WTC11 (cell line): ENCODE measurements around the gene INTS12. TPM values are rescaled to one million over a fixed set of nuclear protein-coding genes. Genes with fewer than 3 reads are reported as not detected.

ENCODE experiments used
- ATAC-seq: fragments of 200-7000 bp; cut with Tn5 transposase; 2 replicates; pipeline ENCODE4 v1.10.0; 2021; ENCODE audit warnings: mild to moderate bottlenecking, moderate library complexity
- CTCF ChIA-PET: fragments of 300-600 bp; sonication (Branson Sonifier 250); formaldehyde crosslinking; loops from one replicate; lab custom pipeline; 2021; ENCODE audit warnings: antibody characterized with exemption; lab: Charles Lee
- POLR2A ChIA-PET: fragments of 350-600 bp; sonication (Branson Sonifier 250); formaldehyde crosslinking; loops from one replicate; lab custom pipeline; 2021; ENCODE audit warnings: antibody characterized with exemption; lab: Charles Lee
- DNase-seq: peaks from one replicate; pipeline ENCODE4 v3.0.0; 2021; ENCODE audit warnings: low spot score
- H3K27ac Mint-ChIP-seq: 2 replicates; pipeline ENCODE4 v1.8.0; 2021; ENCODE audit warnings: mixed read lengths
- H3K27me3 Mint-ChIP-seq: 2 replicates; pipeline ENCODE4 v1.8.0; 2021; ENCODE audit warnings: low read depth, mild to moderate bottlenecking, moderate library complexity, mixed read lengths
- H3K36me3 Mint-ChIP-seq: 2 replicates; pipeline ENCODE4 v1.8.0; 2021; ENCODE audit warnings: mixed read lengths
- H3K4me1 Mint-ChIP-seq: 2 replicates; pipeline ENCODE4 v1.8.0; 2022; ENCODE audit warnings: mixed read lengths
- H3K4me3 Mint-ChIP-seq: 2 replicates; pipeline ENCODE4 v1.8.0; 2021; ENCODE audit warnings: mild to moderate bottlenecking, moderate library complexity, mixed read lengths
- H3K9me3 Mint-ChIP-seq: 2 replicates; pipeline ENCODE4 v1.8.0; 2021; ENCODE audit warnings: mixed read lengths
- CBFB ChIP-seq: sonication (generic); formaldehyde crosslinking; IDR thresholded peaks from 2 replicates; pipeline ENCODE4 v1.8.1; 2022; ENCODE audit warnings: mild to moderate bottlenecking, low read depth, missing genetic modification reagents
- CREB1 ChIP-seq: sonication (generic); formaldehyde crosslinking; IDR thresholded peaks from 2 replicates; pipeline ENCODE4 v1.8.0; 2023; ENCODE audit warnings: mild to moderate bottlenecking, missing genetic modification reagents
- ELF4 ChIP-seq: sonication (generic); formaldehyde crosslinking; IDR thresholded peaks from 2 replicates; pipeline ENCODE4 v1.8.1; 2022; ENCODE audit warnings: low read depth, mild to moderate bottlenecking, moderate library complexity, missing genetic modification reagents
- EMX1 ChIP-seq: fragments of 250-450 bp; sonication (Bioruptor Pico); IDR thresholded peaks from 2 replicates; pipeline ENCODE4 v1.8.0; 2021; ENCODE audit warnings: mild to moderate bottlenecking
- JAZF1 ChIP-seq: fragments of 250-450 bp; sonication (Bioruptor Pico); IDR thresholded peaks from 2 replicates; pipeline ENCODE4 v1.9.0; 2021; ENCODE audit warnings: moderate library complexity, mild to moderate bottlenecking, inconsistent platforms
- NFATC4 ChIP-seq: fragments of 250-450 bp; sonication (Bioruptor Pico); IDR thresholded peaks from 2 replicates; pipeline ENCODE4 v1.9.0; 2021; ENCODE audit warnings: mild to moderate bottlenecking
- OVOL2 ChIP-seq: fragments of 250-450 bp; sonication (Bioruptor Pico); IDR thresholded peaks from 2 replicates; pipeline ENCODE4 v1.9.0; 2021; ENCODE audit warnings: mild to moderate bottlenecking, borderline replicate concordance
- SMAD3 ChIP-seq: sonication (generic); formaldehyde crosslinking; IDR thresholded peaks from 2 replicates; pipeline ENCODE4 v1.8.0; 2022; ENCODE audit warnings: missing genetic modification reagents, mild to moderate bottlenecking, borderline replicate concordance
- SMAD4 ChIP-seq: sonication (generic); formaldehyde crosslinking; IDR thresholded peaks from 2 replicates; pipeline ENCODE4 v1.8.0; 2022; ENCODE audit warnings: mild to moderate bottlenecking, missing genetic modification reagents
- ZNF138 ChIP-seq: sonication (generic); formaldehyde crosslinking; conservative IDR thresholded peaks from 2 replicates; pipeline ENCODE4 v1.8.1; 2022; ENCODE audit warnings: mild to moderate bottlenecking, moderate library complexity, missing genetic modification reagents
- ZNF671 ChIP-seq: fragments of 250-450 bp; sonication (Bioruptor Pico); IDR thresholded peaks from 2 replicates; pipeline ENCODE4 v1.8.0; 2021; ENCODE audit warnings: mild to moderate bottlenecking
- total RNA-seq: library from RNA; stranded (reverse); gene quantifications from 3 replicates; pipeline ENCODE4 v1.2.3, GENCODE V29; 2021
- TF ChIP-seq, protein P1 (sequence below): sonication (generic); formaldehyde crosslinking; IDR thresholded peaks from 2 replicates; pipeline ENCODE4 v1.8.0; 2023; ENCODE audit warnings: missing genetic modification reagents
- TF ChIP-seq, protein P2 (sequence below): sonication (generic); formaldehyde crosslinking; IDR thresholded peaks from 2 replicates; pipeline ENCODE4 v1.8.1; 2023; ENCODE audit warnings: mild to moderate bottlenecking, missing genetic modification reagents, moderate library complexity
- TF ChIP-seq, protein P3 (sequence below): sonication (generic); formaldehyde crosslinking; IDR thresholded peaks from 2 replicates; pipeline ENCODE4 v1.8.0; 2022; ENCODE audit warnings: mild to moderate bottlenecking, missing genetic modification reagents
- TF ChIP-seq, protein P4 (sequence below): sonication (generic); formaldehyde crosslinking; IDR thresholded peaks from 2 replicates; pipeline ENCODE4 v1.8.1; 2022; ENCODE audit warnings: low read depth, mild to moderate bottlenecking, moderate library complexity, missing genetic modification reagents, borderline replicate concordance
- TF ChIP-seq, protein P5 (sequence below): fragments of 250-450 bp; sonication (Bioruptor Pico); IDR thresholded peaks from 2 replicates; pipeline ENCODE4 v2.1.2; 2022; ENCODE audit warnings: mild to moderate bottlenecking, moderate library complexity

Gene INTS12
- total RNA-seq, 1 experiment from 2014 or later: 10.0 TPM

DNA sequence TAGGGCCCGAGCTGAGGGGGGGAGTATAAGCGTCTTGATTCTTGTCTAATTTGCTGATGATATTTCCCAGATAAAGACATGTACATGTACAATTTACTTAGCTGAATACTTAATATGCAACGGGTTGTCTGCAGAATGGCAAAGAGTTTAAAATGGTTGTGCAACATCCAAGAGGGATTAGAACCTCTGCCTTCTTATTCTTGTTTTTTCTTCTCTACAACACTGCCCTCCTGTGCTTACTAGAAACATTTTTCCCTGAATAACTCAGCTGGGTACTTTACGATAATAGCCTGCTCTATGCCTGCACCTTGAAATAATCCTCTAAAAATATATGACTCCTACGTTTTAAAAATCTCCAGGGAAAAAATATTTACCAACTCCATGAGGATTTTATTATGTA lies 41.8 kb downstream of the INTS12 start (continued):
- TF ChIP-seq CREB1 (CRISPR knock-in tag): no peak
- TF ChIP-seq CBFB (CRISPR knock-in tag): no peak

DNA sequence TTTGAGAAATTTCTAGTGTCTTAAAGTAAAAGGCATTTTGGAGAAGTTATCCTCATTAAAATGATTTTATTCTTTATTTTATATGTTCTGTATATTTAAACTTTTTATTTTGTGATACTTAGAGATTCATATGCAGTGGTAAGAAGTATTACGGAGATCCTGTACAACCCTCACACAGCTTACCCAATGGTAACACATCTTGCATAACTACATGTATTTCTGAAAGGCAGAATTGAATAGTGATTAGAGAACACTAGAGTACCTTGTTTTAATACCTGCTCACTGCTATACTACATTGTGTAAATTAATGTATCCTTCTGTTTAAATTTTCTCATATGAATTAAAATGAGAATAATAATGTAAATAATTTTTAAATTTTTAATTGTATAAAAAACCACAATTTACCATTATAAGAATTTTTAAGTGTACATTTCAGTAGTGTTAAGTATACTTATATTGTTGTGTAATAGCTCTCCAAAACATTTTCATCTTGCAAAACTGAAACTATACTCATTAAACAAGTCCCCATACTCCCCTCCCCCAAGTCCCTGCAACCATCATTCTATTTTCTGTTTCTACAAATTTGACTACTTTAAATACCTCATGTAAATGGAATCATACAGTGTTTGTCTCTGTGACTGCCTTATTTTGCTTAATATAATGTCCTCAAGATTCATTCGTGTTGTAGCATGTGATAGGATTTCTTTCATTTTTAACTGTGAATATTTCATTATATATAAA lies 45.4 kb downstream of the INTS12 start:
- no peak overlapping the region for H3K4me3 Mint-ChIP-seq
- no peaks in the 10 kb centered on the region for H3K36me3 Mint-ChIP-seq
- H3K9me3 Mint-ChIP-seq: no peaks in the 10 kb centered on the region
- POLR2A ChIA-PET: no interaction called here
- DNase-seq: no peak
- CTCF ChIA-PET: no interaction called here
- H3K27me3 Mint-ChIP-seq: no peaks in the 10 kb centered on the region
- TF ChIP-seq ELF4 (CRISPR knock-in tag) (no peak), OVOL2 (no peak)
- TF ChIP-seq, protein P1, sequence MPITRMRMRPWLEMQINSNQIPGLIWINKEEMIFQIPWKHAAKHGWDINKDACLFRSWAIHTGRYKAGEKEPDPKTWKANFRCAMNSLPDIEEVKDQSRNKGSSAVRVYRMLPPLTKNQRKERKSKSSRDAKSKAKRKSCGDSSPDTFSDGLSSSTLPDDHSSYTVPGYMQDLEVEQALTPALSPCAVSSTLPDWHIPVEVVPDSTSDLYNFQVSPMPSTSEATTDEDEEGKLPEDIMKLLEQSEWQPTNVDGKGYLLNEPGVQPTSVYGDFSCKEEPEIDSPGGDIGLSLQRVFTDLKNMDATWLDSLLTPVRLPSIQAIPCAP (CRISPR knock-in tag): no peak
- TF ChIP-seq, protein P2, sequence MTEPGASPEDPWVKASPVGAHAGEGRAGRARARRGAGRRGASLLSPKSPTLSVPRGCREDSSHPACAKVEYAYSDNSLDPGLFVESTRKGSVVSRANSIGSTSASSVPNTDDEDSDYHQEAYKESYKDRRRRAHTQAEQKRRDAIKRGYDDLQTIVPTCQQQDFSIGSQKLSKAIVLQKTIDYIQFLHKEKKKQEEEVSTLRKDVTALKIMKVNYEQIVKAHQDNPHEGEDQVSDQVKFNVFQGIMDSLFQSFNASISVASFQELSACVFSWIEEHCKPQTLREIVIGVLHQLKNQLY (CRISPR knock-in tag): no peak
- TF ChIP-seq, all 79 proteins: peak for 0
- ATAC-seq: no peak
- Mint-ChIP-seq H3K27ac (no peak overlapping the region), H3K4me1 (no peaks in the 10 kb centered on the region)

DNA sequence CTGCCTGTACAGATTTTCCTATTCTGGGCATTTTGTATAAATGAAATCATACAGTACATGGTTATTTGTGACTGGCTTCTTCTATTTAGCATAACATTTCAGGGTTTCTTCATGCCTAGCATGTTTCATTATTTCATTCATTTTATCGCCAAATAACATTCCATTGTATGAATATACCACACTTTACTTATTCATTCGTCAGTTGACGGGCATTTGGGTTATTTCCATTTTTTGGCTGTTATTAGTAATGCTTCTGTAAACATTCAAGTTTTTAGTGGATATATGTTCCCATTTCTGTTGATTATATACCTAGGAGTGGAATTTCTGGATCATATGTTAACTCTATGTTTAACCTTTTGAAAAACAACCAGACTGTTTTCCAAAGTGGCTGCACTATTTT lies 47.5 kb downstream of the INTS12 start:
- DNase-seq: no peak
- TF ChIP-seq NFATC4 (CRISPR knock-in tag): no peak
- TF ChIP-seq SMAD3 (CRISPR knock-in tag): no peak
- no peak for TF ChIP-seq ZNF138
- TF ChIP-seq, protein P3, sequence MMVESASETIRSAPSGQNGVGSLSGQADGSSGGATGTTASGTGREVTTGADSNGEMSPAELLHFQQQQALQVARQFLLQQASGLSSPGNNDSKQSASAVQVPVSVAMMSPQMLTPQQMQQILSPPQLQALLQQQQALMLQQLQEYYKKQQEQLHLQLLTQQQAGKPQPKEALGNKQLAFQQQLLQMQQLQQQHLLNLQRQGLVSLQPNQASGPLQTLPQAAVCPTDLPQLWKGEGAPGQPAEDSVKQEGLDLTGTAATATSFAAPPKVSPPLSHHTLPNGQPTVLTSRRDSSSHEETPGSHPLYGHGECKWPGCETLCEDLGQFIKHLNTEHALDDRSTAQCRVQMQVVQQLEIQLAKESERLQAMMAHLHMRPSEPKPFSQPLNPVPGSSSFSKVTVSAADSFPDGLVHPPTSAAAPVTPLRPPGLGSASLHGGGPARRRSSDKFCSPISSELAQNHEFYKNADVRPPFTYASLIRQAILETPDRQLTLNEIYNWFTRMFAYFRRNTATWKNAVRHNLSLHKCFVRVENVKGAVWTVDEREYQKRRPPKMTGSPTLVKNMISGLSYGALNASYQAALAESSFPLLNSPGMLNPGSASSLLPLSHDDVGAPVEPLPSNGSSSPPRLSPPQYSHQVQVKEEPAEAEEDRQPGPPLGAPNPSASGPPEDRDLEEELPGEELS (CRISPR knock-in tag): no peak
- TF ChIP-seq EMX1 (CRISPR knock-in tag): no peak
- TF ChIP-seq ZNF671: no peak
- TF ChIP-seq, protein P1 (CRISPR knock-in tag): no peak
- TF ChIP-seq, protein P4, sequence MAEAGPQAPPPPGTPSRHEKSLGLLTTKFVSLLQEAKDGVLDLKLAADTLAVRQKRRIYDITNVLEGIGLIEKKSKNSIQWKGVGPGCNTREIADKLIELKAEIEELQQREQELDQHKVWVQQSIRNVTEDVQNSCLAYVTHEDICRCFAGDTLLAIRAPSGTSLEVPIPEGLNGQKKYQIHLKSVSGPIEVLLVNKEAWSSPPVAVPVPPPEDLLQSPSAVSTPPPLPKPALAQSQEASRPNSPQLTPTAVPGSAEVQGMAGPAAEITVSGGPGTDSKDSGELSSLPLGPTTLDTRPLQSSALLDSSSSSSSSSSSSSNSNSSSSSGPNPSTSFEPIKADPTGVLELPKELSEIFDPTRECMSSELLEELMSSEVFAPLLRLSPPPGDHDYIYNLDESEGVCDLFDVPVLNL (CRISPR knock-in tag): no peak
- TF ChIP-seq ELF4 (CRISPR knock-in tag): no peak
- no peak for TF ChIP-seq JAZF1 (CRISPR knock-in tag)
- TF ChIP-seq, protein P5, sequence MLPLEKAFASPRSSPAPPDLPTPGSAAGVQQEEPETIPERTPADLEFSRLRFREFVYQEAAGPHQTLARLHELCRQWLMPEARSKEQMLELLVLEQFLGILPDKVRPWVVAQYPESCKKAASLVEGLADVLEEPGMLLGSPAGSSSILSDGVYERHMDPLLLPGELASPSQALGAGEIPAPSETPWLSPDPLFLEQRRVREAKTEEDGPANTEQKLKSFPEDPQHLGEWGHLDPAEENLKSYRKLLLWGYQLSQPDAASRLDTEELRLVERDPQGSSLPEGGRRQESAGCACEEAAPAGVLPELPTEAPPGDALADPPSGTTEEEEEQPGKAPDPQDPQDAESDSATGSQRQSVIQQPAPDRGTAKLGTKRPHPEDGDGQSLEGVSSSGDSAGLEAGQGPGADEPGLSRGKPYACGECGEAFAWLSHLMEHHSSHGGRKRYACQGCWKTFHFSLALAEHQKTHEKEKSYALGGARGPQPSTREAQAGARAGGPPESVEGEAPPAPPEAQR: no peak
- TF ChIP-seq SMAD4 (CRISPR knock-in tag): no peak
- TF ChIP-seq, all 79 proteins: peak for 0

More for the DNA sequence above, 47.5 kb downstream of the INTS12 start:
- Mint-ChIP-seq H3K27ac (no peak overlapping the region), H3K9me3 (no peaks in the 10 kb centered on the region), H3K36me3 (no peaks in the 10 kb centered on the region), H3K27me3 (no peaks in the 10 kb centered on the region), H3K4me3 (no peak overlapping the region), H3K4me1 (no peaks in the 10 kb centered on the region)
- CTCF ChIA-PET: no interaction called here
- POLR2A ChIA-PET: no interaction called here
- no peak for ATAC-seq
